H9 (cell line): ENCODE results near the gene TRPM8. TPM values are rescaled to one million over a fixed set of nuclear protein-coding genes. Genes with fewer than 3 reads are reported as not detected.

Experiments
- DNase-seq: peaks from one replicate; pipeline ENCODE4 v3.0.0-alpha.2; 2017
- H2AFZ ChIP-seq: one replicate; pipeline ENCODE4 v1.6.1; 2013; ENCODE audit warnings: mild to moderate bottlenecking, low read length, control low read depth, moderate library complexity
- H2AK5ac ChIP-seq: 2 replicates; pipeline ENCODE4 v1.6.1; 2013; ENCODE audit warnings: low read length, control low read depth, mixed read lengths; ENCODE audit not compliant: insufficient read length
- H2BK120ac ChIP-seq: one replicate; pipeline ENCODE4 v1.6.1; 2013; ENCODE audit warnings: low read depth, mild to moderate bottlenecking, low read length, control low read depth, inconsistent platforms; ENCODE audit not compliant: poor library complexity, severe bottlenecking
- H2BK12ac ChIP-seq: 2 replicates; pipeline ENCODE4 v1.6.1; 2013; ENCODE audit warnings: low read length, control low read depth, mixed read lengths, low read depth; ENCODE audit not compliant: insufficient read length
- H2BK15ac ChIP-seq: 2 replicates; pipeline ENCODE4 v1.6.1; 2013; ENCODE audit warnings: low read depth, low read length, control low read depth
- H2BK20ac ChIP-seq: one replicate; pipeline ENCODE4 v1.6.1; 2013; ENCODE audit warnings: low read depth, mild to moderate bottlenecking, low read length, control low read depth, inconsistent platforms; ENCODE audit not compliant: poor library complexity, severe bottlenecking
- H2BK5ac ChIP-seq: 2 replicates; pipeline ENCODE4 v1.6.1; 2013; ENCODE audit warnings: low read length, control low read depth, mixed read lengths; ENCODE audit not compliant: insufficient read length
- H3K14ac ChIP-seq: 2 replicates; pipeline ENCODE4 v1.6.1; 2013; ENCODE audit warnings: low read length, control low read depth; ENCODE audit not compliant: insufficient read depth
- H3K18ac ChIP-seq: 2 replicates; pipeline ENCODE4 v1.6.1; 2013; ENCODE audit warnings: low read depth, mild to moderate bottlenecking, mixed read lengths, low read length, control low read depth; ENCODE audit not compliant: insufficient read length
- H3K23ac ChIP-seq: 2 replicates; pipeline ENCODE4 v1.6.1; 2013; ENCODE audit warnings: low read length, control low read depth, mixed read lengths, low read depth; ENCODE audit not compliant: insufficient read length
- H3K23me2 ChIP-seq: 2 replicates; pipeline ENCODE4 v1.6.1; 2013; ENCODE audit warnings: low read depth, mild to moderate bottlenecking, mixed read lengths, low read length, control low read depth; ENCODE audit not compliant: insufficient read length, poor library complexity, severe bottlenecking
- H3K27ac ChIP-seq: 2 replicates; pipeline ENCODE4 v1.5.1; 2013; ENCODE audit warnings: low read length, control low read depth, mixed read lengths, low read depth; ENCODE audit not compliant: insufficient read length
- H3K27me3 ChIP-seq: 2 replicates; pipeline ENCODE4 v1.6.1; 2013; ENCODE audit warnings: low read length, control low read depth, inconsistent platforms; ENCODE audit not compliant: insufficient read depth
- H3K4ac ChIP-seq: 2 replicates; pipeline ENCODE4 v1.6.1; 2013; ENCODE audit warnings: low read depth, mild to moderate bottlenecking, control low read depth, inconsistent platforms, low read length, moderate library complexity
- H3K4me1 ChIP-seq: 2 replicates; pipeline ENCODE4 v1.6.1; 2013; ENCODE audit warnings: low read length, control low read depth, inconsistent platforms; ENCODE audit not compliant: insufficient read depth
- H3K4me2 ChIP-seq: 2 replicates; pipeline ENCODE4 v1.6.1; 2013; ENCODE audit warnings: low read length, control low read depth, mixed read lengths; ENCODE audit not compliant: insufficient read length, insufficient read depth
- H3K56ac ChIP-seq: 2 replicates; pipeline ENCODE4 v1.6.1; 2013; ENCODE audit warnings: low read depth, mild to moderate bottlenecking, mixed read lengths, low read length, control low read depth; ENCODE audit not compliant: insufficient read length
- H3K79me1 ChIP-seq: 2 replicates; pipeline ENCODE4 v1.6.1; 2013; ENCODE audit warnings: low read depth, mild to moderate bottlenecking, moderate library complexity, low read length, control low read depth, inconsistent platforms; ENCODE audit not compliant: insufficient read depth, poor library complexity, severe bottlenecking
- H3K79me2 ChIP-seq: 2 replicates; pipeline ENCODE4 v1.6.1; 2013; ENCODE audit warnings: low read length, control low read depth, inconsistent platforms; ENCODE audit not compliant: insufficient read depth
- H3K9ac ChIP-seq: 2 replicates; pipeline ENCODE4 v1.6.1; 2013; ENCODE audit warnings: low read length, control low read depth, mixed read lengths; ENCODE audit not compliant: insufficient read length; ENCODE audit errors: extremely low read depth
- H3K9me3 ChIP-seq: one replicate; pipeline ENCODE4 v1.6.1; 2013; ENCODE audit warnings: low read depth, low read length, inconsistent platforms; ENCODE audit not compliant: control insufficient read depth
- H3T11ph ChIP-seq: one replicate; pipeline ENCODE4 v1.6.1; 2013; ENCODE audit warnings: mild to moderate bottlenecking, low read length, control low read depth, inconsistent platforms
- H4K20me1 ChIP-seq: one replicate; pipeline ENCODE4 v1.6.1; 2013; ENCODE audit not compliant: control insufficient read depth, insufficient read length, insufficient read depth
- H4K5ac ChIP-seq: 2 replicates; pipeline ENCODE4 v1.6.1; 2013; ENCODE audit warnings: low read depth, mild to moderate bottlenecking, mixed read lengths, low read length, control low read depth; ENCODE audit not compliant: insufficient read length
- H4K8ac ChIP-seq: replicated peaks from 2 replicates; pipeline ENCODE4 v1.6.1; 2013; ENCODE audit warnings: low read length, control low read depth, mixed read lengths, low read depth; ENCODE audit not compliant: insufficient read length
- H4K91ac ChIP-seq: 2 replicates; pipeline ENCODE4 v1.6.1; 2013; ENCODE audit warnings: low read depth, mild to moderate bottlenecking, moderate library complexity, mixed read lengths, low read length, control low read depth; ENCODE audit not compliant: insufficient read length
- H3K27ac Mint-ChIP-seq, 3 experiments: 2 replicates in 2 of 3; 3 replicates in 1 of 3; pipeline ENCODE4 v1.8.0; 2020 to 2021; ENCODE audit warnings: mixed read lengths in 3 of 3, mild to moderate bottlenecking in 1 of 3, moderate library complexity in 1 of 3
- H3K27me3 Mint-ChIP-seq: 2 replicates; pipeline ENCODE4 v1.8.0; 2021; ENCODE audit warnings: low read depth, mild to moderate bottlenecking, moderate library complexity, mixed read lengths
- H3K36me3 Mint-ChIP-seq, 3 experiments: 2 replicates in 2 of 3; 3 replicates in 1 of 3; pipeline ENCODE4 v1.8.0; 2020 to 2021; ENCODE audit warnings: low read depth in 3 of 3, mixed read lengths in 3 of 3; ENCODE audit not compliant: insufficient read depth in 1 of 3
- H3K4me1 Mint-ChIP-seq, 2 experiments: 2 replicates each; pipeline ENCODE4 v1.8.0; 2020; ENCODE audit warnings: mixed read lengths in 2 of 2
- H3K4me3 Mint-ChIP-seq, 2 experiments: 2 replicates in 1 of 2; 3 replicates in 1 of 2; pipeline ENCODE4 v1.8.0; 2020 to 2021; ENCODE audit warnings: mild to moderate bottlenecking in 2 of 2, mixed read lengths in 2 of 2, moderate library complexity in 1 of 2
- H3K9me3 Mint-ChIP-seq, 2 experiments: 2 replicates in 1 of 2; 3 replicates in 1 of 2; pipeline ENCODE4 v1.8.0; 2020; ENCODE audit warnings: mild to moderate bottlenecking in 2 of 2, mixed read lengths in 2 of 2, moderate library complexity in 1 of 2
- CTCF ChIP-seq: fragments of 200-600 bp; sonication (generic); conservative IDR thresholded peaks from 3 replicates; pipeline ENCODE4 v1.8.0; 2021; ENCODE audit warnings: antibody characterized with exemption, mild to moderate bottlenecking
- WGBS: extraction: QIAGEN DNeasy Blood & Tissue Kit; methylation state at CpG from one replicate; pipeline ENCODE4 v1.1.7; 2013; ENCODE audit warnings: missing lambda C conversion rate, low lambda C conversion rate, mixed read lengths; ENCODE audit not compliant: insufficient read length; ENCODE audit errors: extremely low coverage; 5-methylcytosine and 5-hydroxymethylcytosine counted together
- total RNA-seq: library from RNA; stranded (reverse); gene quantifications from 2 replicates; pipeline ENCODE4 v1.2.1, GENCODE V29; 2021

Gene TRPM8
- total RNA-seq, 1 experiment from 2014 or later, result 0.28 TPM

GRCh38 chr2:233981574-233982420 lies 64.6 kb downstream of the TRPM8 start:
- no peak overlapping the region for H2BK5ac ChIP-seq
- no peak for DNase-seq
- Mint-ChIP-seq H3K27ac (no peak overlapping the region), H3K4me1 (peaks cover 2 to 6% of the 10 kb centered on the region in 2 experiments), H3K4me3 (no peak overlapping the region), H3K27me3 (peaks cover 13% of the 10 kb centered on the region), H3K9me3 (peaks cover 4 to 12% of the 10 kb centered on the region in 2 experiments; a peak in 4 of 5 replicates), H3K36me3 (peaks cover 2 to 4% (median 4%) of the 10 kb centered on the region in 3 experiments; a peak in 2 of 7 replicates)
- no peak overlapping the region for H3K4me2 ChIP-seq
- H2AFZ ChIP-seq, result no peak overlapping the region
- H3K79me1 ChIP-seq, result no peaks in the 10 kb centered on the region
- H2BK12ac ChIP-seq, result no peak overlapping the region
- no peak overlapping the region for H4K91ac ChIP-seq
- H3K9me3 ChIP-seq, result no peaks in the 10 kb centered on the region
- H2BK15ac ChIP-seq, result no peak overlapping the region
- no peaks in the 10 kb centered on the region for H3K23me2 ChIP-seq
- no peak overlapping the region for H2BK20ac ChIP-seq
- no peak overlapping the region for H3K4ac ChIP-seq
- H4K20me1 ChIP-seq, result no peaks in the 10 kb centered on the region
- H4K8ac ChIP-seq, result no peak overlapping the region
- H3K14ac ChIP-seq, result no peak overlapping the region; the same call in 1 of the 2 replicates
- no peaks in the 10 kb centered on the region for H3K27me3 ChIP-seq
- H3K23ac ChIP-seq, result no peak overlapping the region
- no peak overlapping the region for H2BK120ac ChIP-seq
- no CpG with 5 or more reads among the region's 9 CpGs for WGBS
- no peak overlapping the region for H3T11ph ChIP-seq
- no peak overlapping the region for H4K5ac ChIP-seq
- no peaks in the 10 kb centered on the region for H3K79me2 ChIP-seq
- no peaks in the 10 kb centered on the region for H3K4me1 ChIP-seq
- TF ChIP-seq CTCF, result no peak
- no peak overlapping the region for H3K56ac ChIP-seq
- no peak overlapping the region for H3K18ac ChIP-seq
- no peak overlapping the region for H3K9ac ChIP-seq
- no peak overlapping the region for H2AK5ac ChIP-seq
- H3K27ac ChIP-seq, result no peak overlapping the region
